HG02943 (cell line): ENCODE data around the gene DNAH10.
"Not testable (repeated sequence)": the region's sequence is repeated elsewhere in the genome, so short reads cannot be mapped to it uniquely, and the experiment has no call there.

Source experiments
- ATAC-seq: cut with Tn5 transposase; IDR thresholded peaks from one replicate; pipeline ENCODE4 v1.9.1; 2021; ENCODE audit warnings: mild to moderate bottlenecking, low read depth, moderate library complexity; ENCODE audit not compliant: unreplicated experiment

The DNAH10 gene

DNA sequence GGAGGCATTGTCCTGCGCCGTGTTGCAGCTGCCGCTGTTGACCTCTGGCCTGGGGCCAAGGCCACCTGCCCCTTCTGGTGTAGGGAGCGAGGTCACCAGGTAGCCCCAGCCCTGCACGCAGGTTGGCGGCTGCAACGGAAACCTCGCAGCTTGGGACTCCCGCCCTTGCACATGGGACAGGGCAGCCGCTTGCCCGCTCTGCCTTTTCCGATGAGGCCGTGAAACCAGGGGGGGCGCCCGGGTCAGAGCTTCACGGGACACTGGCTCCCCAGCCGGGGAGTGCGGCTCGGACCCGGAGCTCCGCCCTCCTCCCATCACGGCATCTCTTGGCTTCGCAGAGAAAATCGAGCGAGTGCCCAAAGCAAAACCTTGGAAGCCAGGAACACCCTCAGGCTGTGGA, 25.4 kb downstream of the DNAH10 start:
- no peak for ATAC-seq

DNA sequence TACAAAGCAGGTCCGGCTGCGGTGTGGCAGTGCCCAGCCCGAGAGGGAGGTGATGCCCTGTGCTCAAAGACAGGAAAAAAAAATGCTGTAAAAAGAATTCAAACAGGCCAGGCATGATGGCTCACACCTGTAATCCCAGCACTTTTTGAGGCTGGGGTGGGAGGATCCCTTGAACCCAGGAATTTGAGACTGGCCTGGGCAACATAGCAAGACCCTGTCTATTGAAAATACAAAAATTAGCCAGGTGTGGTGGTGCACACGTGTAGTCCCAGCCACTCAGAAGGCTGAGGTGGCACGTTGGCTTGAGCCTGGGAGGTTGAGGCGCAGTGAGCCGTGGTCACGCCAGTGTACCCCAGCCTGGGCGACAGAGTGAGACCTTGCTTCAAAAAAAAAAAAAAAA, 26.4 kb downstream of the DNAH10 start:
- no peak for ATAC-seq

DNA sequence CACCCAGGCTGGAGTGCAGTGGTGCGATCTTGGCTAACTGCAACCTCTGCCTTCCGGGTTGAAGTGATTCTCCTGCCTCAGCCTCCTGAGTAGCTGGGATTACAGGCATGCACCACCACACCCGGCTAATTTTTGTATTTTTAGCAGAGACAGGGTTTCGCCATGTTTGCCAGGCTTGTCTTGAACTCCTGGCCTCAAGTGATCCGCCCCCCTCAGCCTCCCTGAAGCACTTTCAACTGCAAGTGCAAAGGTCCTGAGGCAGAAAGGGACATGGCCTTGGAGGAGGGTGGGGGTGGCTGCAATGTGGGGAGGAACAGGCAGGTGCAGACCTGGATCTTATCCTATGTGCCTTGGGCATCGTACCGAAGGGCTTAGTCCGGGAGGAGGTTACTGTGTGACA, 27.3 kb downstream of the DNAH10 start:
- ATAC-seq: not testable (repeated sequence)

DNA sequence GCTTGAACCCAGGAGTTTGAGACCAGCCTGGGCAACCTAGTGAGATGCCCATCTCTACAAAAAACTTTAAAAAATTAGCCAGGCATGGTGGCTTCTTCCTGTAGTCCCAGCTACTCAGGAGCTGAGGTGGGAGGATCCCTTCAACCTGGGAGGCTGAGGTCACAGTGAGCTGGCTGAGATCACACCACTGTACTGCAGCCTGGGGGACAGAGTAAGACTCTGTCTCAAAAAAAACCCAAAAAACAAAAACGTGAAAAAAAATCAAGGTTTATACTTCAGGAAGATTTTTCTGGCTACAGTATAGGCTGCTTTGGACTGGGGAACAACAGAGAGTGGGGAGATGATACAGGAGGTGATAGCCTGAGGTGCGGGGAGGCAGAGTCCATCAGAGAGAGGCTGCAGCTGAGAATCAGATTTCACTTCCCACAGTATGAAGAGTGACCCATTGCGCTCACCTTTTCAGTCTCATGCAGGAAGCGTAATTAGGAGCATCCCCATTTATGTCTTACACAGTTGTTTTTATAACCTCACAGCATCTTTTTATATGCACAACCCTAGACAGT, 28.9 kb downstream of the DNAH10 start:
- no peak for ATAC-seq

DNA sequence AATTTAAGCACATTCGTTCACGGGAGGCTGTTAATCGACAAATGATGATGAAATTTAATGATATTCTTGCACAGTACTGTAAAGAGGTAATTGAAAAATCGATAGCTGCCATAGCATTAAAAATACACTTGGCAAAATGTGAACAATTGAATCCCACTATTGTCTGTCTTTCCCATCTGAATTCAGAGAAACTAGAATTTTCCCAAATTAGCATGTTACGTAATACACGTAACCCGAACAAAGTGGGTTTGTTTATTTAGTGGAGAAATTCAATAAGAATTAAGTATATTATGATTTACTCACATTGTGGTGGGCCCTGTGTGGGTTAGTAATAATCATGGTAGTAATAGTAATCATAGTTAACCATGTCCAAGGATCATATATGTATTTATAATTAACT, 31.9 kb downstream of the DNAH10 start:
- ATAC-seq: no peak

DNA sequence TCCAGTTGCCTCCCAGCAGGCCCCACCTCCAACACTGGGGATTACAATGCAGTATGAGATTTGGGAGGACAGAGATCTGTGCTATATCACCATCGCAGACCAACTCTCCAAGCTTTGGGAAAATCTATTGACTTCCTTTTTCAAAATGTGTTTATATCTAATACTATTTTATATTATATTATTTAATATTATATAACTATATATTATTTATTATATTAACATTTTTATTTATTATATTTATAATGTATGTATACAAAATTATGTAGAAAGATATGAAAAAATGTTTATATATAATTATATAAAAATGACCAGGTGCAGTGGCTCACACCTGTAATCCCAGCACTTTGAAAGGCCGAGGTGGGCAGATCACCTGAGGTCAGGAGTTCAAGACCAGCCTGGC, 36.4 kb downstream of the DNAH10 start:
- no peak for ATAC-seq

DNA sequence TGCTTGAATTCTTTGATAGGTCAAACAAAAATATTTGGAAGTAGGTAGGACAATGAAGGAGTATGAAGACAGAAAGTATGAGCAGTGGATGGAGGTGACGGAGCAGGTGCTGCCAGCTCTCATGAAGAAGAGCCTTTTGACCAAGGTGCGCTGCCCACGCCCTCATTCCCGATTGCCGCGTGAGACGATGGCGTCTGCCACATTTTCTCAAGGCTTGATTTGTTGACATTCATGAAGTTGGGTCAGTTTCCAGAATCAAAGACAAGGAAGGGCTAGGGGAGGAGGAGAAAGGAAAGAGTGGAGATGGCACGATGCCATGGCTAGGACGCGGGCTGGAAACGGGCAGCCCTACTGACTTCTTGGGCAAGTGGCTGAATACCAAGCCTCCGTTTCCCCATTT, 37.1 kb downstream of the DNAH10 start:
- ATAC-seq: no peak

DNA sequence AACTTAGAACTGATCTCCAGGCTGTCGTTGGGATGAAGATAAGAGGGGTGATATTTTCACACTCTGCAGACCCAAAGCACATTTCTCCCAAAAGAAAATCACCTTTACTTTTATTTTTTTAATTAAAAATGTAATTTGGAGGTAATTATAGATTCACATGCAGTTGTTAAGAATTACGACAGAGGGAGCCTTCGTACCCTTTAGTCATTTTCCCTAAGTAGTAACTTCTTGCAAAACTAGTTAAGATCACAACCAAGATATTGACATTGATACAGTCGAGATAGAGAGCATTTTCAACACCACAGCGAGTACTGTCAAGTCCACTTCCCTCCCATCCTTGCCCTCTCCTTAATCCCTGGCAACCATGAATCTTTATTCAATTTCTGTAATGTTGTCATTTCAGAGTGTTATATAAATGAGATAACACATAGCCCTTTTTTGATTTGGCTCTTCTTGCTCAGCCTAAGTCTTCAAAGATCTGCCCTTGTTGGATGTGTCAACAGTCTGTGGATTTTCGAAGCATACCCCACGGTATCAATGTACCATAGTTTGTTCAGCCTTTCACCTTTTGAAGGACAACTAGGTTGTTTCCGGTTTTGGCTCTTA, 39.6 kb downstream of the DNAH10 start:
- ATAC-seq: no peak

DNA sequence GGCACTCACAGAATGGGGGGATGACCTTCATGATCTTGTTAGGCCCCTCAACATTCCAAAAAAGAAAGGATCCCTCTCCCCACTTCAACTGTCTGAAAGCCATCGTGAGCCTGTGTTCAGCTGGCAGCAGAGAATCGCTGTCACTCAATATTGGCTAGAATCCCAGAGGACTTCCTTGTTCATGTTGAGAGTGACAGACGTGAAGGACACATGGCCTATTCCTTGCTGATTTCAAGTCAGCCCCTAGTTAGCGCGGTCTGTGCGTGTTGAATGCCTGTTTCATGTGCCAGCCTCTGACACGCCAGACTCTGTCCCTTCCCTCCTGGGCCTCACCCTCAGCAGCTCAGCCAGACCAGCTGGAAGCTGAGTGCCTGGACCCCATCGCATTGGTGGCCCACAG, 43.1 kb downstream of the DNAH10 start:
- no peak for ATAC-seq

DNA sequence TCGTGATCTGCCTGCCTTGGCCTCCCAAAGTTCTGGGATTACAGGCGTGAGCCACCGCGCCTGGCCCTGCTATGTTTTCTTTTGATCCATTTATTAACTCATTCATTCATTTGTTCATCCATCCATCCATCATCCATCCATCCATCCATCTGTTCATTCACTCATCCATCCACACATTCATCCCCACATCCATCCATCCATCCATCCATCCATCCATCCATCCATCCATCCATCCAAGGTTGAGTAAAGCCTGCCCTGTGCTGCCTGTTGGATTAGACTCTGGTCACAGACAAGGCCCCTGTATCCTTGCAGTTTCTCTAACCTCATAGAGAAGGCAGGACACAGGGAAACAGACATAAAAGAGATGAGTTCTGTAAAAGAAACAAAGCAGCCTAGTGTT, 44.9 kb downstream of the DNAH10 start:
- ATAC-seq: no peak

DNA sequence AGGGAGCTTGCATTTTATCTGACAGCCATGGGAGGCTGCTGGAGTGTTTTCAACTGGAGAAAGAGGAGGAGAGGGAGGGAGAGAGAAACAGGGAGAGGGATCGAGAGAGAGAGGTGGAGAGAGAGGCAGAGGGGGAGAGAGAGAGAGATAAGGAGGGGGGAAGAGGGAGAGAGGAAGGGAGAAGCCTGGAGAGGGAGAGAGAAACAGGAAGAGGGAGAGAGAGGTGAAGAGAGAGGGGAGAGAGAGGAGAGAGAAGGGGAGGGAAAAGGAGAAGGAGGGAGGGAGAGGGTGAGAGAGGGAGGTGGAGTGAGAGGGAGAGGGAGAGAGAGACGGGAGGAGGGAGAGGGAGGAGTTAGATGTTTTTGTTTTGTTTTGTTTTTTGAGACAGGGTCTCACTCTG, 45.6 kb downstream of the DNAH10 start:
- ATAC-seq: no peak

DNA sequence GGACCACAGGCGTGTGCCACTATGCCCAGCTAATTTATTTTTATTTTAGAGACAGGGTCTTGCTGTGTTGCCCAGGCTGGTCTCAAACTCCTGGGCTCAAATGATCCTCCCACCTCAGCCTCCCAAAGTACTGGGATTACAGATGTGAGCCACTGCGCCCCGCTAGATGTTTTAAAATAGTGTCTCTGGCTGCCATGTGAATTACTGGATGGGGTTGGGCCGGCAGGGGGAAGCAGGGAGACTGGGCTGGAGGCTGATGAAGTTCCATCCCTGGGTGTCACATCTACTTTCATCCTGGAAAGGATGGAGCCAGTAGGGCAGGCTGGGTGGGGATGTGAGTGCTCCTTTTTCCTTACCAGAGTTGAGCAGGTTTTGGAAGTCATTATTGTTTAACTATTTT, 46.1 kb downstream of the DNAH10 start:
- ATAC-seq: no peak

DNA sequence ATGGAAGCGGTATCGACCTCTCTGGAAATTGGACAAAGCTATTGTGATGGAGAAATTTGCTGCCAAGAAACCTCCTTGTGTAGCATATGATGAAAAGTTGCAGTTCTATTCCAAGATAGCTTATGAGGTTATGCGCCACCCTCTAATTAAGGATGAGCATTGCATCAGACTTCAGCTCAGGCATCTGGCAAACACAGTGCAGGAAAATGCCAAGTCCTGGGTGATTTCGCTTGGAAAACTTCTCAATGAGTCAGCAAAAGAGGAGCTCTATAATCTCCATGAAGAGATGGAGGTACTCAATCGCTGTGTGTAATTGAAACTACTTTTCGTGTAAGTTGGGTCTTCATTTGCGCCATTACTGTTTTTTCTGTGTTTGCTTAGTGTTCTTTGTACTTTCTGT, 51.2 kb downstream of the DNAH10 start:
- ATAC-seq: no peak

DNA sequence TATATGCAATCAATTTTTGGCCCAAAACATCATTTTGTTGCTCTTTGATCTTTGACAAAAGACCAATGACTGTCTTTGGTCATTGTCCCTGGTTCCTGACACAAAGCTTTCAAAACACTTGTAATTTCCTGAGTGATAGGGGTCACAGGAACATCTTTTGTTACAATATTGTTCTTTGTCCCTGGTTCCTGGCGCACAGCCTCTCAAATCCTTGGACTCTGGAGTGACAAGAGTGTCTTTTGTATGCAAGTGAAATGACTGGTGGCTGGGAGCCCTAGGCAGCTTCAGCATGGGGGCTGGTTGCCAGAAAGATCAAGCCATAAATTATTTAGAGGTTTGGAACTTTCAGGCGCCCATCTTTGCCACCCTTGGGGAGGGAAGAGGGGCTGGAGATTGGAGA, 53.9 kb downstream of the DNAH10 start:
- ATAC-seq: no peak

DNA sequence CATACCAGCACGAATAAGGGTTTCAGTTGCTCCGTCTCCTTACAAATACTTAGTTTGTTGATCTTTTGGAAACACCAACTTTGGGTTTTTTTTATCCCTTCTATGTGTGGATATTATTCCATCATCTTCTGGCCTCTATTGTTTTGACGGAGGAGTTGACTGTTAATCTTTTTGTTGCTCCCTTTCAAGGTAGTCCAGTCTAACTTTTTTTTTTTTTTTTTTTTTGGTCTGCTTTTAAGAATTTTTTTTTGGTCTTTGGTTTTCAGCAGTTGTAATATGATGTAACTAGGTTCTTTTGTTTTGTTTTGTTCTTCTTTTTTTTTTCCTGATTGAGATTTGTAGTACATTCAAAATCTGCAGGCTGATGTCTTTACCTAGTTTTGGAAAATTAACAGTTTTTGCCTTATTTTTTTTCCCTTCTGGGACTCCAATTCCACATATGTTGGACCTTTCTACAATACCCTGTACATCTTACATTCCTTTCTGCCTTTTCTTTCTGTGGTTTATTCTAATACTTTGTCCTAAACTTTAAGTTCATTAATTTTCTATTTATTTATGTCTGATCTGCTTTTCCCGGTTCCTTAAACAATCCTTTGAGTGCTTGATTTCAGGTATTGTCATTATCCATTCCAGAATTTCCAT, 54.9 kb downstream of the DNAH10 start:
- ATAC-seq: no peak

DNA sequence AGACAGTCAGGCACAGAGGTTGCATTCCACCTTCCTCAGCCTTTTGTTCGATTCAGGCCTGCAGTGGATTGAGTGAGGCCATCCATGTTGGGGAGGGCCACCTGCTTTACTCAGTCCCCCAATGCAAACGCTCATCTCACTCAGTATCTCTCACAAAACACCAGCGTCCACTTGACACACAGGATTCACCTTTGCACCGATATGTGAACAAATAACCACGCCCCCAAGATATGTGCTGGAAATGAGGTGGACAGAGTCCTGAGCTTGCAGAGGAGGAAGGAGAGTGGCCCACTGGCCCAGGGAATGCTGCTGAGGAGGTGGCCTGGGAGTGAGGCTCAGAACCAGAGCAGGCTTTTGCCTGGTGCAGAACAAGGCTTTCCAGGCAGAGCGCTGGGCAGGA, 60.7 kb downstream of the DNAH10 start:
- ATAC-seq: no peak

DNA sequence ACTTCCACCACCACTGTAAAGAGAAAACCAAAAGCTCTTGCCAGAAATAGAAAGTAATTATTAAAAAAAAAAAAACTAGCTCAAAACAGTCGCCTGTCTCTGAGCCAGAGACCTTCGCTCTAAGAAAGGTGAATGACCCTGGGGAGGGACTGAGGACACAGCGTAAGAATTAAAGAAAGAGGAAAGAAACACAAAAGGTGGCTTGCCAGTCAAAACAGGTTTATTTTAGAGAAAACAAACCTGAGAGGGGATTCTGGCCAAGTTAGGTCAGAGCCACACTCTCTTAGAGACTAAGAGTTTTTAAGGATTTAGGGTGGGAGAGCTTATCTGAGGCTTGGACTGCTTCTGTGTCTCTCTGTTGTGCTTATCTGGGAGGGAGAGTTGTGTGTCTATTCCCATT, 66.0 kb downstream of the DNAH10 start:
- no peak for ATAC-seq

DNA sequence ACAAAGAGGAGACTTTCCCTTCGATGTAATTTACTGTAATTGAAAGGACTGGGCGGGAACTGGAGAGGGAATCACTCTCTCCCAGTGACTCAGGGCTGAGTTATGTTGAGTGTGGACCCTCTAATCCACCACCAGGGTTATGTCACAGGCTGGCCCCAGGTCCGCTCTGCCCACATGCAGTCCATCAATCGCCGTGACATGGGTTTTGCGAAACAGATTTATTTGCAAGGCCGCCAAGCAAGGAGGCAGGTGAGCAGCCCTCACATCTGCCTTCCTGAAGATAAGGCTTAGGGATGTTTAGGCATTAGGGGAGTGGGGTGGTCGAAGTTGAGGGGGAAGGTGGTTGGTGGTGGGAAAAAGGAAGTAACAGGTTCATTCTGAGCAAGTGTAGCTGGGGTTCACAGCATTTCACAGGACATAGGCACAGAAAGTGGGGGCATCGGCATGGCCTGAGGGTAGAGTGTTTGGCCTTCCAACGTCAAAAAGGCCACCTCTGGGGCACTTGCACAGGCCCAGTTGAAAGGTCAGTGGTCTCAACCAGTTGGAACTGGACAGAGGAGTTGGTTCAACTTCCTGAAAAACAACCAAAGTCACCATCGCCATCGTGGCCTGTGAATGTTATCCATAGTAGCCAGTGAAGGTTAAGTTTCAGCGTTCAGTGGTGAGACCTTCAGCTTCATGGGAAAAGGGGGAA, 66.9 kb downstream of the DNAH10 start:
- no peak for ATAC-seq

DNA sequence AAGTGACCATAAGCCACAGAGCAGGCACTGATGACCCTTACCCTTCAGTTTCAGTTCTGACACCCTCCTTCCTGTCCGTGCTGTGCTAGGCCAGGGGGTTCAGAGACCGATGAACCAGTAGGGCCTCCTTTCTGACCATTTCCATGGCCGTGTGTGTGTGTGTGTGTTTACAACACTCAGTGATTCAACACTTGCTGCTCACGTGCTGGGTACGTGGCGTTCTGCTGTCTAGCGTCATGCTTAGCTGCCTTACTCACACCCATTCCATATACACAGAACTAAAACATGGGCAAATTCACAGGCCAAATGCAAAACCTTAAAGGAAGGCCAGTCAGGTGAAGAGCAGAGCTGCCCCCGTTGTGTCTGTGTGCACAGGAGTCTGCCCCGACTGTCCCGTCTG, 67.5 kb downstream of the DNAH10 start:
- no peak for ATAC-seq

DNA sequence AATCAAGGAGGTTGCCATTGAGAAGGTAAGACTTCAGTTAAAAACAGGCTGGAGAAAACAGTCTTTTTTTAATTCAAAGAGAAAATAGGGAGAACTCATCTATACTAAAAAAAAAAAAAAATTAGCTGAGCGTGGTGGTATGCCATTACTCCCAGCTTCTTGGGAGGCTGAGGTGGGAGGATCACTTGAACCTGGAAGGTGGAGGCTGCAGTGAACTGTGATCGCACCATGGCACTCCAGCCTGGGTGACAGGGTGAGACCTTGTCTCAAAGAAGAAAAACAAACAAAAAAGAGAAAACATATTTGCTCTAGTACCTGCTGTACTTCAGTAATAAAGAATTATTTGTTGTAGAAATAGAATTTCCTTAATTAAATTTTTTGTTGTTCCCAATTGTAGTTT, 68.6 kb downstream of the DNAH10 start:
- ATAC-seq: no peak

DNA sequence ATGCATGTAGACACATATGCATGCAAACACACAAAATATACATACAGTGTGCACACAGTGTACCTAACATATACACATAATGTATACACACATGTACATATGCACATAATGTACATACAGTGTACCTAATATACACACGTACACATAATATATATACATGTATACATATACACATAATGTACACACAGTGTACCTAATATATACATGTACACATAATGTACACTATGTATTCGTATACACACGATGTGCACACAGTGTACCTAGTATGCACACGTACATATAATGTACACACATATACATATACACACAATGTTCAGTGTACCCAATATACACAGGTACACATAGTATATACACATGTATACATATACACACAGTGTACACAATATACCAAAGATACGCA, 70.0 kb downstream of the DNAH10 start:
- no peak for ATAC-seq

DNA sequence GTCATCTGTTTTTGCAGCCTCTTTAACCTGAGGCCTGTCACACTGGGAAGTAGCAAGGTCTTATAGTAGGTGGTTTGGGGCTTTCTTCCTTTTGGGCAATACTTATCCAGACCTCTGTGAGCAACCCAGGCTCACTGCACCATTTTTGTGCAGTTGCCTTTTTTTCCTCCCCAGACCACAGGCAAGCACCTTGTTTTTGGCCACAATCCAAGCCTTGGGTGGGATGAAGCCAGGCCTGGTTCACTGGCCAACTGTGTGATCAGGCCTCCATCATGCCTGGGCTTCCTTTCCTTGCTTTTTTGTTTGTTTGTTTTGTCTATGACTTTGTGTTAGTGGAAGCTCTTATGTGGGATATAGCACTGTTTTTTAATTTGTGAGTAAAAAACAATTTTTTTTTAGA, 71.7 kb downstream of the DNAH10 start:
- no peak for ATAC-seq
